ENCODE data around the gene MCC.

The MCC gene

DNA sequence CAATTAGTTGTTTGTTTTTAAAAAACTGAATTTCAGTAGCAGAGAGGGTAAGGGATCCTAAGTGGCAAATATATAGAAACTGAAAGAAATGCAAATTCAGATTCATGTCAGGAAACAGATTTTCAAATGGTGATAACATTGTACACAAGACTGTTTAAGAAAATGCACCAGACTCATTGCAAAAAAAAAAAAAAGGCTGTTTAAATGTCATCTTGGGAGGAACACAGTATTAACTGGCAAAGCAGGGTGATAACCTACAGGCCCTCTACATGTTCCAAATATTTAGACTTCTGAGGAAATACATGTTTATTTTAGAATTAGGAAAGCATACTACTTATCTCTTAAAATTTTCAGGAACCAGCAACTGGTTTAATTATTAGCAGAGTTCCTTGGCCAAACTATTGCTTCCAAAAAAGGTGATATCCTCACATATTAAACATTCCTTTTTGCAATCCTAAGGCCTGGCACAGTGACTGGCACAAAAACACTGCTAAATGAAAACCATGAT is 167.9 kb downstream of the MCC start:
- no peak for DNase-seq (ENCODE audit: low read depth)
- no peak overlapping the region for H3K4me3 ChIP-seq (replicated peaks; ENCODE audit: low read depth, low read length)
- TF ChIP-seq, protein P1, sequence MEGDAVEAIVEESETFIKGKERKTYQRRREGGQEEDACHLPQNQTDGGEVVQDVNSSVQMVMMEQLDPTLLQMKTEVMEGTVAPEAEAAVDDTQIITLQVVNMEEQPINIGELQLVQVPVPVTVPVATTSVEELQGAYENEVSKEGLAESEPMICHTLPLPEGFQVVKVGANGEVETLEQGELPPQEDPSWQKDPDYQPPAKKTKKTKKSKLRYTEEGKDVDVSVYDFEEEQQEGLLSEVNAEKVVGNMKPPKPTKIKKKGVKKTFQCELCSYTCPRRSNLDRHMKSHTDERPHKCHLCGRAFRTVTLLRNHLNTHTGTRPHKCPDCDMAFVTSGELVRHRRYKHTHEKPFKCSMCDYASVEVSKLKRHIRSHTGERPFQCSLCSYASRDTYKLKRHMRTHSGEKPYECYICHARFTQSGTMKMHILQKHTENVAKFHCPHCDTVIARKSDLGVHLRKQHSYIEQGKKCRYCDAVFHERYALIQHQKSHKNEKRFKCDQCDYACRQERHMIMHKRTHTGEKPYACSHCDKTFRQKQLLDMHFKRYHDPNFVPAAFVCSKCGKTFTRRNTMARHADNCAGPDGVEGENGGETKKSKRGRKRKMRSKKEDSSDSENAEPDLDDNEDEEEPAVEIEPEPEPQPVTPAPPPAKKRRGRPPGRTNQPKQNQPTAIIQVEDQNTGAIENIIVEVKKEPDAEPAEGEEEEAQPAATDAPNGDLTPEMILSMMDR (IDR thresholded peaks at IDR 0.05; ENCODE audit: low read length, missing control alignments), result no peak

DNA sequence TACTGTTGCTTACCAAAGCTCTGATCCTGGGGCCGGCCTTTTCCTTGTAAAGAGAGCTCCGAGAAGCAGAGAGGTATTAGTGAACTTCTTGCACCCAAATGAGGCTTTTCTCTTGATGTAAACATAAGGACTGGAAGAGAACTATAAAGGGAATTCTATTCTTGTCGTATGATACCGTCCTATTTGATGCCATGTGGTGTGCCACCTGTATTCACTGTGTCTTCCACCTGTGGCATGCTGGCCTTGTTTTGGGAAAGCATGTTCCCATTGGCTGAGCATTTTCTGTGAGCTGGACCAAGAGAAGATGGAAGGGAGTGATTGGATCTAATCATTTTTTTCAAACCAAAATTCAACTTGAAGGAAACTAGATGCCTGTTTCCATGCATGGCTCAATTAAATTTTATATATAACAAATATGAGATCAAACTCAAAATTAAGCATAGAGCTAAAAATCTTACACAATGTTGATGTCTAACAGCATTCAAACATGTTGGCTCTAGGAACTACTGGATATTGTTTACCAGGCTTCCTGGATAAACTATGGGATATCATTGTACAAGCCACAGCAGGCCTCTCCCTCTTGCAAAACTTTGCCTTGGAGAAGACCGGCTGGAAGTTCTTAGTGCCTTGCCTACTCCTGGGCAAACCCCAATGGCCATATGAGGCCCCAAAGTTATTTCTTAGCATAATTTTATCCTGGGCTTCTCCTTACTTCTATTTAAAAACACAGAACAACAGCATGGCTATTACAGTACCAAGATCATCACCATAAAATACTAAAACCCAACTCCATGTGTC is 168.8 kb downstream of the MCC start:
- TF ChIP-seq, protein P1 (IDR thresholded peaks at IDR 0.05; ENCODE audit: low read length, missing control alignments), result no peak
- DNase-seq (ENCODE audit: low read depth), result no peak
- no peak overlapping the region for H3K4me3 ChIP-seq (replicated peaks; ENCODE audit: low read depth, low read length)

DNA sequence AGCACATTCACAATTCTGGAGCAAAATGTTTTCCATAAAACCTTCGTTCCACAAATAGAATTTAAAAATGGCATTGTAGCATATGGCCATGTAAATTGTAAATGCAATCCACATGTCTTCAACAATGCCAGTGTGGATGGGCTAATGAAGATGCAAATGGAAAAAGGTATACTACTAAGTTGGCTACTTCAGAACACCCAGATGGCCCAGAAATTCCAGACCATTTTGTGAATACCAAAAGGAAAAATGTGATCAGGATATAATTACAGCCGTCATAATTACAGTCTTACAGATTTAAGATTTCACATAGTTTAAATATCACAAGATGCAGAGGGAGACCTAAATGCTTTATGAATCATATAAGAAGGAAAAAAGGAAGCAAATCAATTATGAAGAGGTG is 170.6 kb downstream of the MCC start:
- H3K4me3 ChIP-seq (replicated peaks; ENCODE audit: low read depth, low read length), result no peak overlapping the region
- no peak for DNase-seq (ENCODE audit: low read depth)
- TF ChIP-seq, protein P1 (IDR thresholded peaks at IDR 0.05; ENCODE audit: low read length, missing control alignments), result no peak

DNA sequence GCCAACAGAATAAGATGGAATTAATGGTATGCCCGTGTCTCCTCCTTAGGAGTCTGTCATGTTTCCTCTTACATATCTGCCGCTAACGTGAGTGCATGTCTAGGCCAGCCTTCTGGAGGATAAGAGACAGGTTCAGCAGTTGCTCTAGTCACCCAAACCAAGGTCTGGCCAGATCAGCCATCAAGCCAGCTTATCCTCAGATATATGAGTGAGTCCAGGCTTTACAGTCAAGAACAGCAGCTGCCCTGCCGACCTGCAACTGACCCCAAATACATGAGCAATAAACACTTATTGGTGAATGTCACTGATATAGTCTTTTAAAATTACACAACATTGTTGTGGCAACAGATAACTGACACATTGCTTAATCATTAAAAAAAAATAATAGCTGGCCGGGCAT is 177.0 kb downstream of the MCC start:
- no peak for DNase-seq (ENCODE audit: low read depth)
- TF ChIP-seq, protein P1 (IDR thresholded peaks at IDR 0.05; ENCODE audit: low read length, missing control alignments), result no peak
- H3K4me3 ChIP-seq (replicated peaks; ENCODE audit: low read depth, low read length), result no peak overlapping the region

DNA sequence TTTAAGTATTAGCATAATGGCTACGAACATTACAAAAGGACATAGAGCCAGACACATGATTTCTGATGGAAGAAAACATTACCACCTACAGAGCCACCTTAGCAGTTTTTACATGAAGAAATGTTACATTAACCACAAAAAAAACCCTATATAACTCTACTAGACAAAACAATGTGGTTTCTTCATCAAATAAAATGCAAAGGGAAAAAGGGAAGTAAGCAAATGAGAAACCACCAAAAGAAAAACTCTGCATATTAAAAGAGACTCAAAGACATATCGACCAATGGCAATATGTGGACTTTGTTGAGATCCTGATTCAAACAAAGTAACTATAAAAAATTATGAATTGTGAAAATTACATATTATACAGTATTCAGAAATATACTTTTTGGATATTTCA is 186.1 kb downstream of the MCC start:
- no peak for DNase-seq (ENCODE audit: low read depth)
- TF ChIP-seq, protein P1 (IDR thresholded peaks at IDR 0.05; ENCODE audit: low read length, missing control alignments), result no peak
- H3K4me3 ChIP-seq (replicated peaks; ENCODE audit: low read depth, low read length), result no peak overlapping the region

DNA sequence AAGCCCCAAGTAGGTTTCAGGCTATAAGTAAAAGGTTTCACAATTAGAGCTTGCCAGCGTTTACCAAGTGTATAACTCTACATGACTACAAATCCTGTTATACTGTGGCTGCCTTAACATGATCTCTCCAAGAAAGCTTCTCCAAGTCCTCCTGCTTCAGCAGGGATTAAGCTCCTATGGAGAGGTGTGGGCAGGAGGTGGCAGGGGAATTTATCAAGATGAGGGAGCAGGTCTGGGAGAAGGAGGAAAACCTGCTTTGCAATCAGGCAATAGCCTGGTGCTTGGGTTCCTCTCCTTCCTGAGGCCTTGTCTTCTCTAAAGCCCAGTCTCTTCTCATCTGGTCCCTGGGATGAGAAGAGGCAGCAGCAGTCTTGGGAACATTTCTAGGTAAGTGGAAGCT is 188.7 kb downstream of the MCC start:
- TF ChIP-seq, protein P1 (IDR thresholded peaks at IDR 0.05; ENCODE audit: low read length, missing control alignments), result no peak
- DNase-seq (ENCODE audit: low read depth), result no peak
- H3K4me3 ChIP-seq (replicated peaks; ENCODE audit: low read depth, low read length), result no peak overlapping the region

DNA sequence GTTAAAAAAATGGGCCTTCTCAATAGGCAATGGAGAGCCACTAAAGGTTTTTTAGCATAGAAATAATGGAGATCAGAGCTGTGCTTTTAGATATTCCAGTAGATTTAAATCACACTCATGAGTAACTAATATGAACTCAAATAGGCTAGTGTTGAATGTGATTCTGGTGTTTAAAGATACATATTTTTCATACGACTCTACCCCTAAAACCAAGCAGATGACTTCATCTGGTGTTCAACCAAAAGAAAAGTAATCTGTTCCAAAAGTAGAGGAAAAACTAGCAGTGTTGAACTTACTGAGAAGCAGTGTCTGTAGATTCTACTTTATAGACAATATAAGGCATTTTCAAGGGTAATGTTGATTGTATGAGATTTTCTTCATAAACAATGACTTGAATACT is 191.6 kb downstream of the MCC start:
- TF ChIP-seq, protein P1 (IDR thresholded peaks at IDR 0.05; ENCODE audit: low read length, missing control alignments), result no peak
- no peak for DNase-seq (ENCODE audit: low read depth)
- H3K4me3 ChIP-seq (replicated peaks; ENCODE audit: low read depth, low read length), result no peak overlapping the region
